ENCODE results near the gene GAN.

GRCh38 chr16:81321039-81321438, 6.3 kb downstream of the GAN start:
- no peak for TF ChIP-seq POLR2AphosphoS5 (IDR thresholded peaks at IDR 0.05; ENCODE audit: low read depth, low read length)
- no peak for TF ChIP-seq REST (IDR thresholded peaks at IDR 0.05; ENCODE audit: insufficient read depth in 1 of 2, low read depth in 2 of 2, low read length in 2 of 2)
